NOMO-1 treated with dmso at 0.1 percent for 144 hours (cell line): ENCODE results near the gene RAD51B.

Source experiments
- DNase-seq: peaks from one replicate; lab custom pipeline; 2025; ENCODE audit not compliant: unreplicated experiment; lab: John Stamatoyannopoulos, UW

RAD51B gene

GRCh38 chr14:68703093-68703492 lies 883.5 kb downstream of the RAD51B start:
- no peak for DNase-seq

- DNase-seq, result no peak
Observed at GRCh38 chr14:68704736-68705720, 885.4 kb downstream of the RAD51B start.

DNA sequence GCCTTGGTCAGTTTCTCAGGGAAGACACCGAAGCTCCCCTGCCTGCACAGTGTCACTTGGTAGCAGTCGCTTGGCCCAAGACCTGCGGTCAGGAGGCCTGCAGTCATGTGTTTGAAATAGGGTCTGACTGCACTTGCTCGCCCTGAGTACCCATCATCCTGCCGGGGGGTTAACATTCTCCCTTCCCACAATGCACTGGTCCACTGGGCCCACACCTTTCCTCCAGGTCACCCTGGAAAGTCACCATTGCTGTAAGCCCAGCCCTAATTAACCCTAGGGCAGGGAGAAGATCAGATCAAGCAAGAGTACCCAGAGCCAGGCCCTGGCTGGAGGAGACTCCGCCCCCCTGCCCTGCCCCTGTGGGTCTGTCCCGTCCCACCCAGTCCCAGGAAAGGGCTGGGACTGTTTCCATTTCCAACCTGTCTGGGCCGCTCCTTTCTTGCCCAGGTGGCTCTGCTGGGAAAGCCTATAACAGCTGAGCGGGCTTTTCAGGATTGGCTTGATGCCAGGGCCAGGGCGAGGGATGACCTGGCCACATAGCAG lies 886.2 kb downstream of the RAD51B start:
- no peak for DNase-seq

GRCh38 chr14:68707482-68707881 lies 887.9 kb downstream of the RAD51B start:
- DNase-seq, result no peak

DNA sequence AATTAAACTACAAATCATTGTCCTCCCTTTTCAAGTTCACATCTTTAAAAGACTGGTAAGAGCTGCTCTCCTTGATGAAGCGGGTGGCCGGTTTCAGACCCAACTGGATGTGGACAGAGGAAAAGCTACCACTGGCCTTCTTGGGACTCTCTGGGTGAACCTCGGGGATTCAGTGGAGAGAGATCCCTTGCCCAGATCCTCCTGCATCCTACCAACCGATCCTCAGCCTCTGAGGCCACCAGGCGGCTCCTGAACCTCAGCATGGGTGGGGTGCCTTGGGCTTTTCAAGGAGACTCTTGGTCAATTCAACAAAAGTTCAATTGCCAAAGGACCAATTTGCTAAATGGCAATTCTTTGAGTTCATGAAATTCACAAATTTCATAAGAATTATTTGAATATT lies 888.8 kb downstream of the RAD51B start:
- no peak for DNase-seq

DNA sequence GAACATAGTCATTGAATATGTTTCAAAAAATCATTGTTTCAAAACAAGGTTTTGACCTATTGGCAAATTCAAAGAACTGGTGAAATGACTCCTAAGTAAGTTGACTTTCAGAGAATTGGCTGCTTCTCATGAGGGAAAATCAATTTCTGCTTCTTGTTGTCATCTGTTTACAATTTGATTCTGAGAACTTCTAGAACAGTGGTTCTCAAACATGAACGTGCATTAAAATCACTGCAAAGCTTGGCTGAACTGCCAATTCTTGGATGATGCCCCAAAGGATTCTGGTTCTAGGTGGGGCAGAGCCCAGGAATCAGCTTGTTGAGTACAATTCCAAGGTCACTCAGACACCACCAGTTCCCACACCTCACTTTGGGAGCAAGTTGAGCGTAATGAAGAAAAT lies 889.4 kb downstream of the RAD51B start:
- DNase-seq, result no peak

- no peak for DNase-seq
Observed at GRCh38 chr14:68710776-68711175, 891.2 kb downstream of the RAD51B start.

DNA sequence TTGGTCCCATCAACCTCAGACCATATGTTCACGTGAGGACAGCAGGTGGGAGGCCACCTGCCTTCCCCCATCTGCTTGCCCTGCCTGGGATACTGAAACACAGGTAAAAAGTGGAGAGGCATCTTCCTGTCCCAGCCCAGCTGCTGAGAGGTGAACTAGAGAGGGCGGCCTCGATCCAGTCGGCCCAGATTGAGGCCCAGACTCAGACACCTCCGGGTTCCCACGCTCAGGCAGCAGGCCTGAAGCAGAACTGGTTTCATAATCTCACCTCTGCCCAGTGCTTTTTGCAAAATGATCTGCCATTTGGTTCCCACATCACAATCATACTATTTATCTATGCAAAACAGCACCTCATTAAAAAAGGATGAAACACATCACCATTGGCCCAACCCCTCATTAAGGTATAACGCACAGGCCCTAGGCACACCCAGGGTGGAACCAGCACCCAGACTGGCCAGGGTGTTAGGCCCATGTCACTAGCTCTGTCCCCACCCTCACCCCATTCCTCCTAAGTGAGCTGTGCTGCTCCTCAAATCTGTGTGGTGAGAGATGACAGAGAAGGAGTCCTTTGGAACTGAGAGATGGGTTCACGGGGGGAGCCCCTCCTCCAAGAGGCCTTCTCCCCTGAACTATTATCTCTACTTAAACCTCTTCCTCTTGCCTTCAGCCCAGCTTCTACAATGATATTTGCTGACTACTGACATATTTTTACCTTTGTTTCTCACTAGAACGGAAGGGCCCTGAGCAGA lies 892.2 kb downstream of the RAD51B start:
- DNase-seq, result no peak

DNA sequence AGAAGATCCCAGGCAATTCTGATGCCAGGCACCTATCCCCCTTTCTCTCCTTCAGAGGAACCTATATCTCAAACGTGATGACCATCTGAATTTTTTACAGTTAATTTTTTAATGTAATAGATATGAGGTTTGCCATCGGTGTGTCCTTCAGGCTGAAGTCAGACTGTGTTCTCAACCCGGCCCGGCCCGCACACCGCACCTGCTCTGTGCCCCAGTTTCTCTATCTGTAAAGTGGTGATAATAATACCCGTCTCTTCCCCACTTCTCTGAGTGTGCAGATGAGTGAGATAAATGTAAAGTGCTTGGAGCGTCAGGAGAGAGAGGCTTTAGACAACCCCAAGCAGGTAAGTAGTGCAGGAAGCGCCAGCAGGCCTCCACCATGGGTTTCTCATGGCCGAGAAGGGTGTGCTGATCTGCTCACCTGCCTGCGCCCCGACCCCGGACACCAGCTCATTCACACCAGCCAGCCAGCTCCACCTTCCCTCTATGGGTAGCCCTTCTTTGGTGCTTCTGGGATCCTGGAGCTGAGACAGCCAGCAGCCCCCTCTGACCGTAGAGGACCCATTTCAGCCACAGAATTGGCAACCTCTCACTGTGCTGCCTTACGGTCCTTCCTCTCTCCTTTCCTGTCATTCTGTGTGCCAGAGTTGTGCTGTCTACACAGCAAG lies 893.3 kb downstream of the RAD51B start:
- DNase-seq, result no peak

- no peak for DNase-seq
Observed at GRCh38 chr14:68713782-68714181, 894.2 kb downstream of the RAD51B start.

- DNase-seq, result no peak
Observed at GRCh38 chr14:68714991-68715924, 895.7 kb downstream of the RAD51B start.

DNA sequence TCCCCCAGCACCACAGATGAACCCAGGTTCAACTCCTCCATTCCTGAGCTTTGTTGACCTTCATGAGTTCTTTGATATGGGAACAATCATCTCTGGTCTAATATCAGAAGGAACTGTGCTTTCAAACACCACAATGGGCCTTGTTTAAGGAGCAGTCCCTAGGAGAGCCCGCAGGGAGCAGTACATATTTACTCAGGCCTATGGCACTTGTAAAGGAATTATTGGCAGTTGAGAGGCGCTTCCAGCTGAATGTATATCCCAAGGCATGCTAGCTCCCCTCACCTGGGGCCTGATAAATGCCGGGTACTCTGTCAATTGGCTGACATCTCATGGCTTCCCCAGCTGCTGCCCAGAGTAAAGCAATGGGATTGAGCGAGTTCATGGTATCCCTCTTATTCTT lies 897.1 kb downstream of the RAD51B start:
- no peak for DNase-seq

- DNase-seq, result no peak
Observed at GRCh38 chr14:68718023-68718990, 898.7 kb downstream of the RAD51B start.

DNA sequence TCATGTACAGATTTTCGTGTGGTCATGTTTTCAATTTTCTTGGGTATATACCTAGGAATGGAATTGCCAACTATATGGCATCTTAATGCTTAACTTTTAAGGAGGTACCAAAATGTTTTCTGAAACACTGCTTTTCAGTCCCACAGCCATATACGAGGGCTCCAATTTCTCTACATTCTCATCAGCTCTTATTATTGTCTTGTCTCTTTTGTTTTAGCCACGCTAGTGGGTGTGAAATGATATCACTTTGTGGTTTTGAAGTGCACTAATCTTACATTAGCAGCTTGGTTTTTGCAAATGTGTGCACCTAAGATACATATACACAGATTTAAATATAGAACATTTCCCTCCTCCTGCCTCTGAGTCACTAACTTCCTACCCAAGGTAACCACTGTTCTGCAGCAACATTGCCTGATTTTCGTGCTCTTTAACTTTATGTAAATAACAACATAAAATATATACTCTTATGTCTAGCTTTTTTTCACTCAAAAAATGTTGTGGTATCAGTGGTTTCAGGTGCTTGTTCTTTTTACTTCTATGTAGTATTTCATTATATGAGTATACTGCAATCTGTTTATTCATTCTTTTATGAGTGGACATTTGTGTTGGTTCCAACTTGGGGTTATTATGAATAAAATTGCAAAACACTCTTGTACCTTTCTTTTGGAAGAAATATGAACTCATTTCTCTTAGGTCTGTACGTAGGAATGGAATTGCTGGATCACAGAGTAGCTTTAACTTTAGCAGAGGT lies 900.2 kb downstream of the RAD51B start:
- no peak for DNase-seq

DNA sequence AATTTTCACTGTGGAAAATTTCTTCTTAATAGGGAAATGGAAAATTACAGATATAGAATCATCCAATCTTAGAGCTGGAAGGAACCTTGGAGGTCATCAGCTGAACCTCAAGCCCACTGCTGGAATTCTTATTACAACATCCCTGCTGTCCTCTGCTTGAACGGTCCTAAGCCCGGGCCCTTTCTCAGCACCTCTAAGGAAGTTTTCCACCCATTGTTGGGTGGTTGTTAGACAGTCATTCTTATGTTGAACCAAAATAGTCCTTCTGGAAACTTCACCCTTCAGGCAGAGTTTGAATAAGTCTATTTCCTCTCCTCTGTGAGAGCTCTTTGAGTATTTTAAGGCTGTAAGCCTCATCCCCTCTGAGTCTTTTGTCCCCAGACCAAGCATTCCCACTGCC lies 902.6 kb downstream of the RAD51B start:
- no peak for DNase-seq

DNA sequence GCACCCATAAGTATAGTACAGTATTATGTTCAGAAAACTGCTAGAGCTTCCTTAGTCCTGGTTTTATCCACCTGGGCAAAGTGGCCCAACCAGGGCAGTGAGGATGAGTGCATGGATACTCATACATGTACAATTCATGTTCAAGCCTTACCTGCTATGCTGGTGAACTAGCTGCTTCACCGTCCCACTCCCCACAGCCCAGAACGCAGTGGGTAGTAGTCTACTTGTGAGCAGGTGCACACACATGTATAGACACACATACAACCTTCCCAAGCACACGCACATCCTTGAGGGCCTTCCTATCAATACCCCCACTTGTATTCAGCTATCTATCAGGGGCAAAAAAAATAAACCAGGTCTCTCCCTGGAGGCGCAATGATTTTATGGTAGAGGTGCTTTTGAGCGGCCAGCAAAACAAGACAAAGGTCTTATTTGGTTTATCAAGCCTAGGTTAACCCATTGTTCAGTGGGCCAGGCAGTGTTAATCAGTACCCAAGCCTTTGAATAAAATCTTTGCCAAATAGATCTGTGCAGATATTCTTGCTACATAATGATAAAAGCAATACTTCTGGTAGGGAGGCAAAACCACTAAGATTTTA lies 903.5 kb downstream of the RAD51B start:
- no peak for DNase-seq

GRCh38 chr14:68723808-68724268 lies 904.3 kb downstream of the RAD51B start:
- no peak for DNase-seq

GRCh38 chr14:68724914-68725313 lies 905.3 kb downstream of the RAD51B start:
- DNase-seq, result no peak
